Measurements from ENCODE around the gene ADGRB2. TPM values are rescaled to one million over a fixed set of nuclear protein-coding genes. Genes with fewer than 3 reads are reported as not detected.
A peak's percentile ranks its signal among the peaks of the same experiment; 100 is the strongest.

Gene ADGRB2
- total RNA-seq (ENCODE audit: low replicate concordance), result 7.1 and 21.2 TPM in 2 replicates

- H3K4me3 ChIP-seq, result peak within 1 kb of the TSS; percentile 58
- H3K79me2 ChIP-seq (ENCODE audit: low read depth), result no peaks in the 10 kb centered on the region
- peaks cover 31% of the 10 kb centered on the region for H3K27me3 ChIP-seq
- H3K27ac ChIP-seq, result no peak within 1 kb of the TSS
- H3K4me3 Mint-ChIP-seq, result peak within 1 kb of the TSS; percentile 92
- TF ChIP-seq EZH2phosphoT487 (IDR thresholded peaks at IDR 0.05), result no peak
- TF ChIP-seq CTCF (IDR thresholded peaks at IDR 0.05), result peak; percentile 31
- TF ChIP-seq EZH2 (IDR thresholded peaks at IDR 0.05), result no peak
- H4K20me1 ChIP-seq (ENCODE audit: low read depth), result peaks cover 23% of the 10 kb centered on the region
- H3K9me3 ChIP-seq (ENCODE audit: low read depth), result no peaks in the 10 kb centered on the region
- peaks cover 15% of the 10 kb centered on the region for H3K27me3 Mint-ChIP-seq (ENCODE audit: insufficient read depth, low read depth)
- peak within 1 kb of the TSS; percentile 23 for H3K27ac Mint-ChIP-seq
- peaks cover 69% of the 10 kb centered on the region for H3K4me1 Mint-ChIP-seq
- peak within 1 kb of the TSS; percentile 94 for H2AFZ ChIP-seq (replicated peaks)
- peaks cover 56% of the 10 kb centered on the region for H3F3A ChIP-seq (ENCODE audit: low read depth)
- H3K9ac ChIP-seq, result no peak within 1 kb of the TSS
- H3K4me1 ChIP-seq, result peaks cover 47% of the 10 kb centered on the region
- DNase-seq (ENCODE audit: low spot score), result peak; percentile 89
- no peaks in the 10 kb centered on the region for H3K36me3 ChIP-seq
- H3K9me3 Mint-ChIP-seq, result no peaks in the 10 kb centered on the region
- peak within 1 kb of the TSS; percentile 83 for H3K4me2 ChIP-seq
- H3K36me3 Mint-ChIP-seq, result no peaks in the 10 kb centered on the region
Measured at GRCh38 chr1:31764312-31765040, at the start of gene ADGRB2. Gene ADGRB2 (minus strand): TSS chr1:31764340. CDS start chr1:31757221, 7,119 bp downstream.

GRCh38 chr1:31812158-31812829 lies 48.2 kb upstream of the ADGRB2 start:
- no peaks in the 10 kb centered on the region for H3K79me2 ChIP-seq (ENCODE audit: low read depth)
- no peak overlapping the region for H3K4me3 Mint-ChIP-seq

GRCh38 chr1:31811605-31812004 lies 47.5 kb upstream of the ADGRB2 start:
- Histone ChIP-seq H3K36me3 (no peaks in the 10 kb centered on the region), H3K27ac (no peak overlapping the region), H3F3A (ENCODE audit: low read depth) (peaks cover 5% of the 10 kb centered on the region), H3K9ac (no peak overlapping the region), H2AFZ (replicated peaks) (no peak overlapping the region), H4K20me1 (ENCODE audit: low read depth) (no peaks in the 10 kb centered on the region), H3K4me2 (no peak overlapping the region), H3K27me3 (no peaks in the 10 kb centered on the region), H3K4me1 (no peaks in the 10 kb centered on the region), H3K9me3 (ENCODE audit: low read depth) (no peaks in the 10 kb centered on the region), H3K4me3 (no peak overlapping the region), H3K79me2 (ENCODE audit: low read depth) (no peaks in the 10 kb centered on the region)
- Mint-ChIP-seq H3K36me3 (no peaks in the 10 kb centered on the region), H3K4me3 (no peak overlapping the region), H3K27me3 (ENCODE audit: insufficient read depth, low read depth) (peaks cover 7% of the 10 kb centered on the region), H3K4me1 (peaks cover 19% of the 10 kb centered on the region), H3K9me3 (peaks cover 2% of the 10 kb centered on the region), H3K27ac (no peak overlapping the region)
- TF ChIP-seq EZH2phosphoT487 (IDR thresholded peaks at IDR 0.05), result no peak
- TF ChIP-seq CTCF (IDR thresholded peaks at IDR 0.05), result no peak
- TF ChIP-seq EZH2 (IDR thresholded peaks at IDR 0.05), result no peak
- DNase-seq (ENCODE audit: low spot score), result peak; percentile 92

More at GRCh38 chr1:31812158-31812829, 48.2 kb upstream of the ADGRB2 start:
- Histone ChIP-seq H3K4me2 (no peak overlapping the region), H3K36me3 (no peaks in the 10 kb centered on the region), H3F3A (ENCODE audit: low read depth) (peaks cover 5% of the 10 kb centered on the region), H3K4me3 (no peak overlapping the region), H3K9ac (no peak overlapping the region), H3K4me1 (no peaks in the 10 kb centered on the region), H2AFZ (replicated peaks) (no peak overlapping the region), H3K27ac (no peak overlapping the region), H3K9me3 (ENCODE audit: low read depth) (no peaks in the 10 kb centered on the region), H3K27me3 (no peaks in the 10 kb centered on the region), H4K20me1 (ENCODE audit: low read depth) (no peaks in the 10 kb centered on the region)
- H3K36me3 Mint-ChIP-seq, result no peaks in the 10 kb centered on the region
- peaks cover 7% of the 10 kb centered on the region for H3K27me3 Mint-ChIP-seq (ENCODE audit: insufficient read depth, low read depth)
- no peaks in the 10 kb centered on the region for H3K9me3 Mint-ChIP-seq
- H3K27ac Mint-ChIP-seq, result peak overlapping the region; percentile 73
- H3K4me1 Mint-ChIP-seq, result peaks cover 19% of the 10 kb centered on the region
- no peak for DNase-seq (ENCODE audit: low spot score)
- TF ChIP-seq EZH2 (IDR thresholded peaks at IDR 0.05) (no peak), CTCF (IDR thresholded peaks at IDR 0.05) (no peak), EZH2phosphoT487 (IDR thresholded peaks at IDR 0.05) (no peak)
